K562 (cell line): Measurements from ENCODE around the gene MPHOSPH9. TPM values are rescaled to one million over a fixed set of nuclear protein-coding genes. Genes with fewer than 3 reads are reported as not detected.
A peak's percentile ranks its signal among the peaks of the same experiment; 100 is the strongest.

ENCODE experiments used
- BRD4 ChIP-seq: fragments of 200-600 bp; sonication (generic); IDR thresholded peaks from 2 replicates; pipeline ENCODE4 v1.6.1; 2017; ENCODE audit warnings: inconsistent platforms
- CREBBP ChIP-seq: IDR thresholded peaks from one replicate; pipeline ENCODE4 v1.6.1; 2012; ENCODE audit warnings: low read depth, mild to moderate bottlenecking, control low read depth, inconsistent platforms, low read length
- FOXK1 ChIP-seq: sonication (generic); formaldehyde crosslinking; IDR thresholded peaks from 2 replicates; pipeline ENCODE4 v1.8.0; 2022; ENCODE audit warnings: missing genetic modification reagents, mild to moderate bottlenecking, borderline replicate concordance
- IRF2 ChIP-seq: sonication (generic); formaldehyde crosslinking; IDR thresholded peaks from 2 replicates; pipeline ENCODE4 v1.8.1; 2022; ENCODE audit warnings: mild to moderate bottlenecking, missing genetic modification reagents
- JUND ChIP-seq, 2 experiments: IDR thresholded peaks; 2 replicates in 1 of 2; 3 replicates in 1 of 2; pipeline ENCODE4 v1.6.1; 2011; ENCODE audit warnings: borderline replicate concordance in 2 of 2, low read depth in 2 of 2, low read length in 2 of 2, improper control_type of control experiment in 1 of 2, missing biosample characterization in 1 of 2, missing genetic modification characterization in 1 of 2, missing genetic modification reagents in 1 of 2
- KAT2B ChIP-seq: IDR thresholded peaks from one replicate; pipeline ENCODE4 v1.6.1; 2012; ENCODE audit warnings: low read depth, mild to moderate bottlenecking, control low read depth, inconsistent platforms, low read length, moderate library complexity
- L3MBTL2 ChIP-seq: fragments of 450-650 bp; IDR thresholded peaks from 2 replicates; pipeline ENCODE4 v1.6.1; 2016; ENCODE audit warnings: mild to moderate bottlenecking, moderate library complexity
- MAZ ChIP-seq, 2 experiments: fragments of 450-650 bp in 1 of 2; sonication (generic) in 1 of 2; formaldehyde crosslinking; IDR thresholded peaks in 1 of 2; conservative IDR thresholded peaks in 1 of 2; 2 replicates each; pipeline versions ENCODE4 v1.4.0 to v1.5.0; 2020; ENCODE audit warnings: mild to moderate bottlenecking in 1 of 2, missing genetic modification reagents in 1 of 2
- MEIS2 ChIP-seq: fragments of 450-650 bp; IDR thresholded peaks from 2 replicates; pipeline ENCODE4 v1.6.1; 2014; ENCODE audit warnings: mild to moderate bottlenecking; ENCODE audit not compliant: partially characterized antibody
- PML ChIP-seq: IDR thresholded peaks from 2 replicates; pipeline ENCODE4 v1.6.1; 2012; ENCODE audit warnings: low read length, inconsistent platforms
- POLR2G ChIP-seq: fragments of 200-400 bp; formaldehyde crosslinking; IDR thresholded peaks from 2 replicates; pipeline ENCODE4 v1.6.1; 2017; ENCODE audit warnings: low read depth, mild to moderate bottlenecking, antibody characterized with exemption, low read length, moderate library complexity
- RBM25 ChIP-seq: fragments of 200-400 bp; formaldehyde crosslinking; IDR thresholded peaks from 2 replicates; pipeline ENCODE4 v1.6.1; 2018; ENCODE audit warnings: low read length, low read depth, moderate library complexity; ENCODE audit not compliant: severe bottlenecking
- SMC3 ChIP-seq: conservative IDR thresholded peaks from 2 replicates; pipeline ENCODE4 v1.6.1; 2011; ENCODE audit warnings: low read depth, low read length, improper control_type of control experiment; ENCODE audit not compliant: insufficient read depth
- SREBF1 ChIP-seq: fragments of 150-350 bp; IDR thresholded peaks from 2 replicates; pipeline ENCODE4 v1.6.1; 2014; ENCODE audit warnings: antibody characterized with exemption, low read depth, low read length, borderline replicate concordance
- SRSF1 ChIP-seq: fragments of 200-400 bp; formaldehyde crosslinking; IDR thresholded peaks from 2 replicates; pipeline ENCODE4 v1.6.1; 2017; ENCODE audit warnings: mild to moderate bottlenecking, low read depth, low read length, moderate library complexity
- XRCC3 ChIP-seq: fragments of 450-650 bp; IDR thresholded peaks from 2 replicates; pipeline ENCODE4 v1.6.1; 2017; ENCODE audit warnings: mild to moderate bottlenecking, moderate library complexity
- ZNF133 ChIP-seq: fragments of 250-450 bp; sonication (Bioruptor Pico); IDR thresholded peaks from 2 replicates; pipeline ENCODE4 v1.4.0; 2020; ENCODE audit warnings: mild to moderate bottlenecking
- ZNF311 ChIP-seq: fragments of 250-450 bp; sonication (Bioruptor Pico); IDR thresholded peaks from 2 replicates; pipeline ENCODE4 v1.4.0; 2020; ENCODE audit warnings: mild to moderate bottlenecking, moderate library complexity
- ZNF696 ChIP-seq: fragments of 250-450 bp; sonication (Bioruptor Pico); conservative IDR thresholded peaks from 2 replicates; pipeline ENCODE4 v1.4.0; 2020; ENCODE audit warnings: mild to moderate bottlenecking, moderate library complexity
- ZNF780A ChIP-seq: fragments of 250-450 bp; sonication (Bioruptor Pico); IDR thresholded peaks from 2 replicates; pipeline ENCODE4 v1.5.0; 2021; ENCODE audit warnings: mild to moderate bottlenecking
- polyA plus RNA-seq, 8 experiments: library from polyadenylated mRNA; depleted of rRNA in 4 of 8; stranded (reverse) in 5 of 8; unstranded in 3 of 8; fragments of >200 nt; fragmentation: Nextera tagmentation in 2 of 8; fragmentation: Illumina TruSeq in 1 of 8; extraction: Ambion mirVana in 2 of 8; extraction: Trizol in 1 of 8; gene quantifications; 2 replicates each; pipeline versions ENCODE4 v1.2.1 to v1.2.3, GENCODE V29; 2011 to 2014; ENCODE audit warnings: inconsistent platforms in 1 of 8, missing spikeins in 1 of 8
- total RNA-seq, 7 experiments: library from RNA; depleted of rRNA in 6 of 7; stranded (reverse); fragments of >200 nt in 6 of 7; fragmentation: Illumina TruSeq in 2 of 7; extraction: Trizol in 2 of 7; gene quantifications; 2 replicates each; pipeline versions ENCODE4 v1.2.1 to v1.2.3, GENCODE V29; 2011 to 2021; ENCODE audit warnings: low replicate concordance in 1 of 7
- TF ChIP-seq, protein P1 (sequence below): fragments of 450-650 bp; IDR thresholded peaks from 2 replicates; pipeline ENCODE4 v1.6.1; 2016; ENCODE audit warnings: borderline replicate concordance
- TF ChIP-seq, protein P2 (sequence below): fragments of 250-450 bp; sonication (Bioruptor Pico); IDR thresholded peaks from 2 replicates; pipeline ENCODE4 v1.5.0; 2021
- TF ChIP-seq, protein P3 (sequence below): fragments of 150-350 bp; conservative IDR thresholded peaks from 2 replicates; pipeline ENCODE4 v1.6.1; 2014; ENCODE audit warnings: low read length

Gene MPHOSPH9
- total and polyA plus RNA-seq, 9 of the 15 experiments (the other 6 are each of a cell fraction or from before 2014, with no cell fraction given) = 14.2 to 103 (median 54.5) TPM

DNA sequence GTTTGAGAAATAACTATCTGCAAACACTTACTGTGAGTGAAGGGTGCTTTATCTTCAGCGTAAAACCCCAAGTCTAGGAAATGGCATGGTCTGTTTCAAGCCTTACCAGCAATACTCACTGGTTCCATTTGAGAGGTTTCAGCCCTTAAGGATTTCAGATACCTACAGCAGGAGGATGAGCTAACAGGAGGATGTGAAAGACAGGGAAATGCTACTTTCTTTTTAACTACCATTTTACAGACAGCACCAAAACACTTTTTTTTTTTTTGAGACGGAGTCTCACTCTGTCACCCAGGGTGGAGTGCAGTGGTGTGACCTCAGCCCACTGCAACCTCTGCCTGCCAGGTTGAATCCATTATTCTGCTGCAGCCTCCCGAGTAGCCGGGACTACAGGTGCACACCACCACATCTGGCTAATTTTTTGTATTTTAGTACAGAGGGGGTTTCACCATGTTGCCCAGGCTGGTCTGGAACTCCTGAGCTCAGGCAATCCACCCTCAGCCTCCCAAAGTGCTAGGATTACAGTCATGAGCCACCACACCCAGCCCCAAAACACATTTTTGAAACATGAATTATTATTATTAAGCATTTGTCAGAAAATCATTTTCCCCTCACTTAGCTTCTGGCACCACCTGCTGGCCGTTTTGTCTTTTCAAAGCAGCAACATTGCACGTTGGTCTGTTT, 4.8 kb upstream of the MPHOSPH9 start (continued):
- TF ChIP-seq POLR2G = no peak
- TF ChIP-seq, protein P1, sequence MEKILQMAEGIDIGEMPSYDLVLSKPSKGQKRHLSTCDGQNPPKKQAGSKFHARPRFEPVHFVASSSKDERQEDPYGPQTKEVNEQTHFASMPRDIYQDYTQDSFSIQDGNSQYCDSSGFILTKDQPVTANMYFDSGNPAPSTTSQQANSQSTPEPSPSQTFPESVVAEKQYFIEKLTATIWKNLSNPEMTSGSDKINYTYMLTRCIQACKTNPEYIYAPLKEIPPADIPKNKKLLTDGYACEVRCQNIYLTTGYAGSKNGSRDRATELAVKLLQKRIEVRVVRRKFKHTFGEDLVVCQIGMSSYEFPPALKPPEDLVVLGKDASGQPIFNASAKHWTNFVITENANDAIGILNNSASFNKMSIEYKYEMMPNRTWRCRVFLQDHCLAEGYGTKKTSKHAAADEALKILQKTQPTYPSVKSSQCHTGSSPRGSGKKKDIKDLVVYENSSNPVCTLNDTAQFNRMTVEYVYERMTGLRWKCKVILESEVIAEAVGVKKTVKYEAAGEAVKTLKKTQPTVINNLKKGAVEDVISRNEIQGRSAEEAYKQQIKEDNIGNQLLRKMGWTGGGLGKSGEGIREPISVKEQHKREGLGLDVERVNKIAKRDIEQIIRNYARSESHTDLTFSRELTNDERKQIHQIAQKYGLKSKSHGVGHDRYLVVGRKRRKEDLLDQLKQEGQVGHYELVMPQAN = no peak
- TF ChIP-seq ZNF133 (CRISPR knock-in tag) = no peak
- no peak for TF ChIP-seq FOXK1 (CRISPR knock-in tag)
- no peak for TF ChIP-seq ZNF311 (CRISPR knock-in tag)
- no peak for TF ChIP-seq IRF2 (CRISPR knock-in tag)
- peak; percentile 27; the same call in 1 of the 2 replicates for TF ChIP-seq JUND (IDR thresholded peaks at IDR 0.05; ENCODE audit: borderline replicate concordance, low read depth, low read length)
- TF ChIP-seq JUND (tag; IDR thresholded peaks at IDR 0.05; ENCODE audit: borderline replicate concordance, low read depth, low read length) = no peak
- no peak for TF ChIP-seq ZNF780A (CRISPR knock-in tag)
- TF ChIP-seq, protein P2, sequence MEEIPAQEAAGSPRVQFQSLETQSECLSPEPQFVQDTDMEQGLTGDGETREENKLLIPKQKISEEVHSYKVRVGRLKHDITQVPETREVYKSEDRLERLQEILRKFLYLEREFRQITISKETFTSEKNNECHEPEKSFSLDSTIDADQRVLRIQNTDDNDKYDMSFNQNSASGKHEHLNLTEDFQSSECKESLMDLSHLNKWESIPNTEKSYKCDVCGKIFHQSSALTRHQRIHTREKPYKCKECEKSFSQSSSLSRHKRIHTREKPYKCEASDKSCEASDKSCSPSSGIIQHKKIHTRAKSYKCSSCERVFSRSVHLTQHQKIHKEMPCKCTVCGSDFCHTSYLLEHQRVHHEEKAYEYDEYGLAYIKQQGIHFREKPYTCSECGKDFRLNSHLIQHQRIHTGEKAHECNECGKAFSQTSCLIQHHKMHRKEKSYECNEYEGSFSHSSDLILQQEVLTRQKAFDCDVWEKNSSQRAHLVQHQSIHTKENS (CRISPR knock-in tag) = no peak
- TF ChIP-seq SMC3 = peak; percentile 59
- no peak for TF ChIP-seq ZNF696 (CRISPR knock-in tag)
- TF ChIP-seq SREBF1 = no peak
- TF ChIP-seq CREBBP = no peak
- no peak for TF ChIP-seq MAZ (CRISPR knock-in tag; conservative IDR thresholded peaks at IDR 0.05 in 1 of 2, IDR thresholded peaks at IDR 0.05 in 1 of 2)
- TF ChIP-seq SRSF1 = no peak
- no peak for TF ChIP-seq XRCC3
- no peak for TF ChIP-seq BRD4
- peak; percentile 23 for TF ChIP-seq RBM25
- no peak for TF ChIP-seq KAT2B
- TF ChIP-seq MEIS2 = peak; percentile 37
- TF ChIP-seq PML = no peak
- no peak for TF ChIP-seq L3MBTL2
- TF ChIP-seq, protein P3, sequence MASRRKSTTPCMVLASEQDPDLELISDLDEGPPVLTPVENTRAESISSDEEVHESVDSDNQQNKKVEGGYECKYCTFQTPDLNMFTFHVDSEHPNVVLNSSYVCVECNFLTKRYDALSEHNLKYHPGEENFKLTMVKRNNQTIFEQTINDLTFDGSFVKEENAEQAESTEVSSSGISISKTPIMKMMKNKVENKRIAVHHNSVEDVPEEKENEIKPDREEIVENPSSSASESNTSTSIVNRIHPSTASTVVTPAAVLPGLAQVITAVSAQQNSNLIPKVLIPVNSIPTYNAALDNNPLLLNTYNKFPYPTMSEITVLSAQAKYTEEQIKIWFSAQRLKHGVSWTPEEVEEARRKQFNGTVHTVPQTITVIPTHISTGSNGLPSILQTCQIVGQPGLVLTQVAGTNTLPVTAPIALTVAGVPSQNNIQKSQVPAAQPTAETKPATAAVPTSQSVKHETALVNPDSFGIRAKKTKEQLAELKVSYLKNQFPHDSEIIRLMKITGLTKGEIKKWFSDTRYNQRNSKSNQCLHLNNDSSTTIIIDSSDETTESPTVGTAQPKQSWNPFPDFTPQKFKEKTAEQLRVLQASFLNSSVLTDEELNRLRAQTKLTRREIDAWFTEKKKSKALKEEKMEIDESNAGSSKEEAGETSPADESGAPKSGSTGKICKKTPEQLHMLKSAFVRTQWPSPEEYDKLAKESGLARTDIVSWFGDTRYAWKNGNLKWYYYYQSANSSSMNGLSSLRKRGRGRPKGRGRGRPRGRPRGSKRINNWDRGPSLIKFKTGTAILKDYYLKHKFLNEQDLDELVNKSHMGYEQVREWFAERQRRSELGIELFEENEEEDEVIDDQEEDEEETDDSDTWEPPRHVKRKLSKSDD = no peak
